ENCODE results near the gene ANKRD53. TPM values are rescaled to one million over a fixed set of nuclear protein-coding genes. Genes with fewer than 3 reads are reported as not detected.
"Not testable (repeated sequence)": the region's sequence is repeated elsewhere in the genome, so short reads cannot be mapped to it uniquely, and the experiment has no call there.

The ANKRD53 gene
- polyA plus RNA-seq, 1 of the 3 experiments (the other 2 are of a cell fraction), result 0.58 TPM

DNA sequence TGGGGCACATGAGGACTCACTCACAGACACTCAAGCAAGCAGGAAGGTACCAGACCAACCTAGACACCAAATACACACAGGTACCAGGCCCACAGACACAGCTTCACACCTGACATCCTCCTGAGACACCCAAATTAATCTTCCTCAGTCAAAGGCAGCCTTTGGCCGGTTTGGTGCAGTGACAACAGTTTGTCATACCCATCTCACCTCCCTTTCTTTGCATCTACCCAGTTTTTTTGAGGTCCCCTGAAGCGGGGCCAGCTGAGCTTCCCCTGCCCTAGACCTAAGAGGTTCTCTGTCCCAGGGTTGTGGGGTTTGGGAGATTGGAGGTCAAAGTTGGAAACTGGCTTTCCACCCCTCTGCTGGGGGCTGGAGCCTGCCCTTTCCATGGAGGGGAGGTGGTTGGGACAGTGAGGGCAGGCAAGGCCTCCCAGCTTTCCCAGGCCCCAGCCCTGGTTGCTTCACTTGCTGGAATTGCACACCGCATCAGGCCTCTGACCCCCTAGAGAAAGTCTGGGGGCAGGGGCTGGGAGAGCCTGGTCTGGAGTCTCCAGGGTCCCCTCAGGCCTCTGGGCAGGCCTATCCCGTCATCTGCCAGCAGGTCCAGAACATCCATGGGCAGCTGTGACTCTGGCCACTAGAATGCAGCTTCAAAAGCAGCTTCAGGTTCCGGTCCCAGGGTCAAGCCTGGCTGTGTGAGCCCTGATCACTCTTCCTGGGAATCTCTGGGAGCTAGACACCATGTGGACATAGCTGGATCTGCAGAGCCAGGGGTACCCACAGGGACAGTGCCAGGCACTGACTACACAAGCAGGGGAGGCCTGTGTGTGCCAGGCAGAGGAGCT lies 28.7 kb downstream of the ANKRD53 start (continued):
- TF ChIP-seq, protein P1, sequence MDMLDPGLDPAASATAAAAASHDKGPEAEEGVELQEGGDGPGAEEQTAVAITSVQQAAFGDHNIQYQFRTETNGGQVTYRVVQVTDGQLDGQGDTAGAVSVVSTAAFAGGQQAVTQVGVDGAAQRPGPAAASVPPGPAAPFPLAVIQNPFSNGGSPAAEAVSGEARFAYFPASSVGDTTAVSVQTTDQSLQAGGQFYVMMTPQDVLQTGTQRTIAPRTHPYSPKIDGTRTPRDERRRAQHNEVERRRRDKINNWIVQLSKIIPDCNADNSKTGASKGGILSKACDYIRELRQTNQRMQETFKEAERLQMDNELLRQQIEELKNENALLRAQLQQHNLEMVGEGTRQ (IDR thresholded peaks at IDR 0.05; ENCODE audit: borderline replicate concordance, low read depth, low read length), result no peak
- no peak for TF ChIP-seq NFIC (IDR thresholded peaks at IDR 0.05; ENCODE audit: borderline replicate concordance)
- no peak for TF ChIP-seq RXRA (IDR thresholded peaks at IDR 0.05; ENCODE audit: borderline replicate concordance, low read depth)

DNA sequence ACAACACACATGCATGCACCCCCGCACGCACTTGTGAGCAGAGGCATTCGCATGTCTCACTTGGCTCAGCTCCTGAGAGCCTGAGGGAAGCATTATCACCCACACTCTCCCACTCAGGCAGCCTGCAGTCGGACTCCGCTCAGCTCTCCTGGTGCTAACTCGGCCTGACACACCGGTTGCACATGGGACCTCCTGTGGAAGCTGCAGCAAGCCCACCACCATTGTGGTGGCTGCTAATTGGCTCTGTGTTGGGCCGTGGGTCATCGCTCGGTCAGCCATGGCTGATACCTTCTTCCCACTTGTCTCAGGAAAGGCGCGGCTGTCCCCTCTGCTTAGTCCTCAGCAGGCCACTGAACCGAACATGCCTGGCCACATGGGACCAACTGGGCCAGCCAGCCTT lies 29.9 kb downstream of the ANKRD53 start:
- TF ChIP-seq YY1 (IDR thresholded peaks at IDR 0.05; ENCODE audit: low read depth) (no peak), CHD2 (IDR thresholded peaks at IDR 0.05; ENCODE audit: low read length, partially characterized antibody) (no peak), TEAD4 (IDR thresholded peaks at IDR 0.05; ENCODE audit: borderline replicate concordance, insufficient read depth) (no peak), RAD21 (IDR thresholded peaks at IDR 0.05; ENCODE audit: low read length) (no peak), EZH2phosphoT487 (IDR thresholded peaks at IDR 0.05; ENCODE audit: borderline replicate concordance, low read depth) (no peak), RFX5 (IDR thresholded peaks at IDR 0.05; ENCODE audit: low read length) (no peak), SIN3A (IDR thresholded peaks at IDR 0.05; ENCODE audit: borderline replicate concordance, low read depth, low read length) (no peak), EP300 (IDR thresholded peaks at IDR 0.05; ENCODE audit: borderline replicate concordance in 1 of 2, low read depth in 1 of 2, low read length in 1 of 2) (no peak), FOXM1 (IDR thresholded peaks at IDR 0.05; ENCODE audit: low read depth) (no peak), SMC3 (IDR thresholded peaks at IDR 0.05; ENCODE audit: low read depth, low read length) (no peak), NFIC (IDR thresholded peaks at IDR 0.05; ENCODE audit: borderline replicate concordance) (no peak), TAF1 (IDR thresholded peaks at IDR 0.05; ENCODE audit: borderline replicate concordance, low read depth, low read length) (no peak), FOXJ3 (CRISPR knock-in tag; IDR thresholded peaks at IDR 0.05) (no peak)
- TF ChIP-seq, protein P2, sequence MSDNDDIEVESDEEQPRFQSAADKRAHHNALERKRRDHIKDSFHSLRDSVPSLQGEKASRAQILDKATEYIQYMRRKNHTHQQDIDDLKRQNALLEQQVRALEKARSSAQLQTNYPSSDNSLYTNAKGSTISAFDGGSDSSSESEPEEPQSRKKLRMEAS (IDR thresholded peaks at IDR 0.05; ENCODE audit: low read depth), result no peak
- TF ChIP-seq, protein P1 (IDR thresholded peaks at IDR 0.05; ENCODE audit: borderline replicate concordance, low read depth, low read length), result no peak
- TF ChIP-seq, protein P3, sequence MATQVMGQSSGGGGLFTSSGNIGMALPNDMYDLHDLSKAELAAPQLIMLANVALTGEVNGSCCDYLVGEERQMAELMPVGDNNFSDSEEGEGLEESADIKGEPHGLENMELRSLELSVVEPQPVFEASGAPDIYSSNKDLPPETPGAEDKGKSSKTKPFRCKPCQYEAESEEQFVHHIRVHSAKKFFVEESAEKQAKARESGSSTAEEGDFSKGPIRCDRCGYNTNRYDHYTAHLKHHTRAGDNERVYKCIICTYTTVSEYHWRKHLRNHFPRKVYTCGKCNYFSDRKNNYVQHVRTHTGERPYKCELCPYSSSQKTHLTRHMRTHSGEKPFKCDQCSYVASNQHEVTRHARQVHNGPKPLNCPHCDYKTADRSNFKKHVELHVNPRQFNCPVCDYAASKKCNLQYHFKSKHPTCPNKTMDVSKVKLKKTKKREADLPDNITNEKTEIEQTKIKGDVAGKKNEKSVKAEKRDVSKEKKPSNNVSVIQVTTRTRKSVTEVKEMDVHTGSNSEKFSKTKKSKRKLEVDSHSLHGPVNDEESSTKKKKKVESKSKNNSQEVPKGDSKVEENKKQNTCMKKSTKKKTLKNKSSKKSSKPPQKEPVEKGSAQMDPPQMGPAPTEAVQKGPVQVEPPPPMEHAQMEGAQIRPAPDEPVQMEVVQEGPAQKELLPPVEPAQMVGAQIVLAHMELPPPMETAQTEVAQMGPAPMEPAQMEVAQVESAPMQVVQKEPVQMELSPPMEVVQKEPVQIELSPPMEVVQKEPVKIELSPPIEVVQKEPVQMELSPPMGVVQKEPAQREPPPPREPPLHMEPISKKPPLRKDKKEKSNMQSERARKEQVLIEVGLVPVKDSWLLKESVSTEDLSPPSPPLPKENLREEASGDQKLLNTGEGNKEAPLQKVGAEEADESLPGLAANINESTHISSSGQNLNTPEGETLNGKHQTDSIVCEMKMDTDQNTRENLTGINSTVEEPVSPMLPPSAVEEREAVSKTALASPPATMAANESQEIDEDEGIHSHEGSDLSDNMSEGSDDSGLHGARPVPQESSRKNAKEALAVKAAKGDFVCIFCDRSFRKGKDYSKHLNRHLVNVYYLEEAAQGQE (IDR thresholded peaks at IDR 0.05; ENCODE audit: low read depth, low read length), result no peak
- CTCF ChIA-PET, result interaction anchor here (0.9 kb wide), 1 partner anchor 218 kb away, joined by 3 read pairs; the partner anchor contains the start of gene FIGLA
- no peak overlapping the region for H3K4me3 ChIP-seq (ENCODE audit: low read depth in 2 of 2, low read length in 1 of 2)
- DNase-seq, result no peak
- H3K27me3 ChIP-seq (ENCODE audit: insufficient read depth), result peaks cover 14% of the 10 kb centered on the region; the same call in 1 of the 2 replicates
- no peak overlapping the region for H2AFZ ChIP-seq (ENCODE audit: low read depth)
- no peaks in the 10 kb centered on the region for H3K9me3 ChIP-seq
- no peak overlapping the region for H3K4me2 ChIP-seq
- no peaks in the 10 kb centered on the region for H4K20me1 ChIP-seq (ENCODE audit: insufficient read depth)
- H3F3A ChIP-seq (replicated peaks; ENCODE audit: insufficient read depth), result no peaks in the 10 kb centered on the region
- H3K9me2 ChIP-seq, result no peaks in the 10 kb centered on the region
- no peak overlapping the region for H3K9ac ChIP-seq
- no peaks in the 10 kb centered on the region for H3K79me2 ChIP-seq (ENCODE audit: insufficient read depth)
- POLR2A ChIA-PET, result no interaction called here
- H3K4me1 ChIP-seq (ENCODE audit: control insufficient read depth in 1 of 2, insufficient read depth in 2 of 2, low read depth in 1 of 2, low read length in 1 of 2), result no peaks in the 10 kb centered on the region
- no peaks in the 10 kb centered on the region for H3K36me3 ChIP-seq (replicated peaks in 1 of 2; ENCODE audit: control insufficient read depth in 1 of 2, insufficient read depth in 2 of 2, low read length in 1 of 2)
- no peak overlapping the region for H3K27ac ChIP-seq (ENCODE audit: low read depth in 2 of 2, low read length in 1 of 2)
- WGBS (ENCODE audit: low lambda C conversion rate), result 83% methylated on average over 13 of the region's 13 CpGs

DNA sequence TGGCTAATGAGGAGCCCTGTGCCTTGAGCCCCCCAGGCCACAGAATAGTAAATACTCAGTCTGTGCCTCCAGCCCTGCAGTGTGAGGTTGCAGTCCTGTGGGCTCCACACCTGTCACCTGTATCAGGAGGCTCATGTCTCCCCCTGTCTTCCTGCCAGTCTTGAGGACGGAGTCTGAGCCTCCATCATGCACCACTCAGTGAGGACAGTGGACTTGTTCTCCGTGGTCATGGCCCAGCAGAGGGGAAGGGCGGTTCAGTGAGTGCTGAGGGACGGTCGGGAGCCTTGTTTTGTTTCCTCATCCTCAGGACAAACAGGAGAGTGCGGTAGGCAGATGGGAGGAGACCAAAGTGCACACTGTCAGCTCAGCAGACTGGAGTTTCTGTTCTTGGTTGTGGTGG lies 33.4 kb downstream of the ANKRD53 start:
- H3K79me2 ChIP-seq (ENCODE audit: insufficient read depth); H3K9me3 ChIP-seq; H3K9ac ChIP-seq; H4K20me1 ChIP-seq (ENCODE audit: insufficient read depth); H3F3A ChIP-seq (replicated peaks; ENCODE audit: insufficient read depth); DNase-seq; H2AFZ ChIP-seq (ENCODE audit: low read depth); H3K36me3 ChIP-seq (replicated peaks in 1 of 2; ENCODE audit: control insufficient read depth in 1 of 2, insufficient read depth in 2 of 2, low read length in 1 of 2); H3K27ac ChIP-seq (ENCODE audit: low read depth in 2 of 2, low read length in 1 of 2); POLR2A ChIA-PET; H3K9me2 ChIP-seq; H3K4me2 ChIP-seq; H3K4me1 ChIP-seq (ENCODE audit: control insufficient read depth in 1 of 2, insufficient read depth in 2 of 2, low read depth in 1 of 2, low read length in 1 of 2); H3K4me3 ChIP-seq (ENCODE audit: low read depth in 2 of 2, low read length in 1 of 2): not testable (repeated sequence)
- WGBS (ENCODE audit: low lambda C conversion rate), result 0% methylated on average over 5 of the region's 6 CpGs
- CTCF ChIA-PET, result interaction anchor here (1.2 kb wide), 1 partner anchor 10 kb away, joined by 3 read pairs; no protein-coding TSS in a partner anchor
- peaks cover 21% of the 10 kb centered on the region; the same call in 1 of the 2 replicates for H3K27me3 ChIP-seq (ENCODE audit: insufficient read depth)
